Osteoblast (primary cell): Measurements from ENCODE around the gene GPR180. TPM values are rescaled to one million over a fixed set of nuclear protein-coding genes. Genes with fewer than 3 reads are reported as not detected.

Source experiments
- DNase-seq: peaks from one replicate; pipeline ENCODE4 v3.0.0; 2011; ENCODE audit warnings: low spot score, mixed read lengths; ENCODE audit not compliant: insufficient read length; ENCODE audit errors: missing footprints
- H2AFZ ChIP-seq: 2 replicates; pipeline ENCODE4 v1.6.0; 2011; ENCODE audit warnings: mild to moderate bottlenecking, low read length
- H3K27ac ChIP-seq: 2 replicates; pipeline ENCODE4 v1.5.1; 2011; ENCODE audit warnings: mild to moderate bottlenecking, low read depth, low read length, moderate library complexity
- H3K27me3 ChIP-seq: 2 replicates; pipeline ENCODE4 v1.6.0; 2012; ENCODE audit warnings: mild to moderate bottlenecking, control low read depth, inconsistent platforms, low read length, moderate library complexity; ENCODE audit not compliant: insufficient read depth
- H3K36me3 ChIP-seq: 2 replicates; pipeline ENCODE4 v1.5.1; 2011; ENCODE audit warnings: mild to moderate bottlenecking, low read length, control low read depth, moderate library complexity; ENCODE audit not compliant: insufficient read depth
- H3K4me1 ChIP-seq: 2 replicates; pipeline ENCODE4 v1.5.1; 2011; ENCODE audit warnings: mild to moderate bottlenecking, low read length, control low read depth, moderate library complexity; ENCODE audit not compliant: insufficient read depth
- H3K4me2 ChIP-seq: 2 replicates; pipeline ENCODE4 v1.6.0; 2011; ENCODE audit warnings: mild to moderate bottlenecking, low read length; ENCODE audit not compliant: insufficient read depth
- H3K4me3 ChIP-seq: fragments of 200-600 bp; sonication (generic); 3 replicates; pipeline ENCODE4 v1.5.1; 2012; ENCODE audit warnings: mild to moderate bottlenecking, low read length, inconsistent platforms; ENCODE audit not compliant: insufficient read depth
- H3K79me2 ChIP-seq: 2 replicates; pipeline ENCODE4 v1.6.0; 2012; ENCODE audit warnings: mild to moderate bottlenecking, low read length, control low read depth, inconsistent platforms; ENCODE audit not compliant: insufficient read depth
- H3K9me3 ChIP-seq: 2 replicates; pipeline ENCODE4 v1.5.1; 2011; ENCODE audit warnings: low read depth, low read length, control low read depth
- H4K20me1 ChIP-seq: 2 replicates; pipeline ENCODE4 v1.6.0; 2012; ENCODE audit warnings: mild to moderate bottlenecking, low read length, control low read depth; ENCODE audit not compliant: insufficient read depth
- total RNA-seq: library from RNA; depleted of rRNA; stranded (reverse); fragments of >200 nt; gene quantifications from 2 replicates; pipeline ENCODE4 v1.2.3, GENCODE V29; 2012
- TF ChIP-seq, protein P1 (sequence below): IDR thresholded peaks from 2 replicates; pipeline ENCODE4 v1.5.1; 2011; ENCODE audit warnings: mild to moderate bottlenecking, low read depth, low read length, moderate library complexity; ENCODE audit errors: extremely low read depth

GPR180 gene
- total RNA-seq, 1 donor, result 8.7 TPM

DNA sequence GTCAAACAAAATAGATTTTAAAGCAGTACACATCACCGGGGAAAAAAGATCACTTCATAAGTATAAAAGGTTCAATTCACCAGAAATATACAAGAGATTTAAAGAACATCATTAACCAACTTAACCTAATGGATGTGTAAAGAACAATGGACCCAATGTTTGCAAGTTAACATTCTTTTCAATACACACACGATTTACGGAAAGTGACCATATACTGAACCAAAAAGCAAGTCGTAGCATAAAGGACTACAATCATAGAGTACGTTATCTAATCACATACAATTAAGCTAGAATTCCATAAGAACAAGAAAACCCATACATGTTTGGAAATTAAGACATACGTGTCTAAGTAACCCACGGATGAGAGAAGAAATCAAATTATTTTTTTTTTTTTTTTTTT is 15.3 kb upstream of the GPR180 start:
- no peak for DNase-seq
- TF ChIP-seq, protein P1, sequence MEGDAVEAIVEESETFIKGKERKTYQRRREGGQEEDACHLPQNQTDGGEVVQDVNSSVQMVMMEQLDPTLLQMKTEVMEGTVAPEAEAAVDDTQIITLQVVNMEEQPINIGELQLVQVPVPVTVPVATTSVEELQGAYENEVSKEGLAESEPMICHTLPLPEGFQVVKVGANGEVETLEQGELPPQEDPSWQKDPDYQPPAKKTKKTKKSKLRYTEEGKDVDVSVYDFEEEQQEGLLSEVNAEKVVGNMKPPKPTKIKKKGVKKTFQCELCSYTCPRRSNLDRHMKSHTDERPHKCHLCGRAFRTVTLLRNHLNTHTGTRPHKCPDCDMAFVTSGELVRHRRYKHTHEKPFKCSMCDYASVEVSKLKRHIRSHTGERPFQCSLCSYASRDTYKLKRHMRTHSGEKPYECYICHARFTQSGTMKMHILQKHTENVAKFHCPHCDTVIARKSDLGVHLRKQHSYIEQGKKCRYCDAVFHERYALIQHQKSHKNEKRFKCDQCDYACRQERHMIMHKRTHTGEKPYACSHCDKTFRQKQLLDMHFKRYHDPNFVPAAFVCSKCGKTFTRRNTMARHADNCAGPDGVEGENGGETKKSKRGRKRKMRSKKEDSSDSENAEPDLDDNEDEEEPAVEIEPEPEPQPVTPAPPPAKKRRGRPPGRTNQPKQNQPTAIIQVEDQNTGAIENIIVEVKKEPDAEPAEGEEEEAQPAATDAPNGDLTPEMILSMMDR, result no peak
- H3K79me2 ChIP-seq, result peaks cover 16% of the 10 kb centered on the region

DNA sequence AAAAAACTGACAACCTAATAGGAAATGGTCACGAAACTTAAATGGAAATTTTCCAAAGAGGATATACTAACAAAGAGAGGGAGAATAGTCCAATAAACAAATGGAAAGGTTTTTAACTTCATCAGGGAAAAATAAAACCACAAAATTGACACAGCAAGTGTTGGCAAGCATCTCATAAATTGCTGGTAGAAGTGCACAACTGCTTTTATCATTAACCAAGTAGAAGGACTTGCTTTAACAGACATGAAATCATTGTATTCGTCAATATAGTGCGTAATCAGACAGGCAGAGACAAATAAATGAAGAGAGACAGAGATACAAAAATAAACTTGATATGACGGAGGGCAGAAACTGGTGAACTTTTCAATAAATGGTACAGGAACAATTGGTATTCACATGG is 13.1 kb upstream of the GPR180 start:
- no peaks in the 10 kb centered on the region for H3K9me3 ChIP-seq
- H3K27me3 ChIP-seq, result no peaks in the 10 kb centered on the region
- H2AFZ ChIP-seq, result no peak overlapping the region
- peaks cover 28% of the 10 kb centered on the region for H3K79me2 ChIP-seq
- H3K4me1 ChIP-seq, result no peaks in the 10 kb centered on the region
- H3K36me3 ChIP-seq, result peaks cover 39% of the 10 kb centered on the region
- TF ChIP-seq, protein P1, result no peak
- H3K4me2 ChIP-seq, result no peak overlapping the region
- no peaks in the 10 kb centered on the region for H4K20me1 ChIP-seq
- no peak overlapping the region for H3K4me3 ChIP-seq
- no peak overlapping the region for H3K27ac ChIP-seq
- no peak for DNase-seq

More for the DNA sequence above, 15.3 kb upstream of the GPR180 start:
- no peak overlapping the region for H2AFZ ChIP-seq
- H3K9me3 ChIP-seq, result no peaks in the 10 kb centered on the region
- H3K4me2 ChIP-seq, result no peak overlapping the region
- H3K4me3 ChIP-seq, result no peak overlapping the region
- H3K27me3 ChIP-seq, result no peaks in the 10 kb centered on the region
- H4K20me1 ChIP-seq, result no peaks in the 10 kb centered on the region
- no peak overlapping the region for H3K27ac ChIP-seq
- H3K36me3 ChIP-seq, result peaks cover 41% of the 10 kb centered on the region
- H3K4me1 ChIP-seq, result no peaks in the 10 kb centered on the region

DNA sequence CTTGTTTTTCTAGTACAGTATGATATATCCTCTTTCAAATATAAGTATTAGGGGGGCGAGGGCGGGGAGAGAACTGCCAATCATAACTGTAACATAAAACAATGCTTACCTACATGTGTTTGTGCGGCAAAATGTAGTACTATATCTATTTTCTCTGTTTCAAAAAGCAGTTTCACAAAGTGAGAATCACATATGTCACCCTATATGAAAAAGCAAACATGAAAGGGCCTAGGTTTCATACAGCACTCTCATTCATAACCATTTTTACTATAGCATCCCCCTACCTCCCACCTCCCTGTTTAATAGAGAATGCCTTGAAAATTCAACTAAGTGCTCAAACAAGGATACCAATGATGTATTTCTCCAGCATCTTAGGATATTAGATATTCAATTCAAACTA is 10.9 kb upstream of the GPR180 start:
- DNase-seq, result no peak
- Histone ChIP-seq H3K27me3 (no peaks in the 10 kb centered on the region), H3K79me2 (peaks cover 47% of the 10 kb centered on the region), H4K20me1 (peaks cover 7% of the 10 kb centered on the region), H2AFZ (no peak overlapping the region), H3K9me3 (no peaks in the 10 kb centered on the region), H3K4me3 (no peak overlapping the region), H3K4me2 (no peak overlapping the region), H3K36me3 (peaks cover 31% of the 10 kb centered on the region), H3K4me1 (peaks cover 16% of the 10 kb centered on the region), H3K27ac (no peak overlapping the region)
- TF ChIP-seq, protein P1, result no peak

DNA sequence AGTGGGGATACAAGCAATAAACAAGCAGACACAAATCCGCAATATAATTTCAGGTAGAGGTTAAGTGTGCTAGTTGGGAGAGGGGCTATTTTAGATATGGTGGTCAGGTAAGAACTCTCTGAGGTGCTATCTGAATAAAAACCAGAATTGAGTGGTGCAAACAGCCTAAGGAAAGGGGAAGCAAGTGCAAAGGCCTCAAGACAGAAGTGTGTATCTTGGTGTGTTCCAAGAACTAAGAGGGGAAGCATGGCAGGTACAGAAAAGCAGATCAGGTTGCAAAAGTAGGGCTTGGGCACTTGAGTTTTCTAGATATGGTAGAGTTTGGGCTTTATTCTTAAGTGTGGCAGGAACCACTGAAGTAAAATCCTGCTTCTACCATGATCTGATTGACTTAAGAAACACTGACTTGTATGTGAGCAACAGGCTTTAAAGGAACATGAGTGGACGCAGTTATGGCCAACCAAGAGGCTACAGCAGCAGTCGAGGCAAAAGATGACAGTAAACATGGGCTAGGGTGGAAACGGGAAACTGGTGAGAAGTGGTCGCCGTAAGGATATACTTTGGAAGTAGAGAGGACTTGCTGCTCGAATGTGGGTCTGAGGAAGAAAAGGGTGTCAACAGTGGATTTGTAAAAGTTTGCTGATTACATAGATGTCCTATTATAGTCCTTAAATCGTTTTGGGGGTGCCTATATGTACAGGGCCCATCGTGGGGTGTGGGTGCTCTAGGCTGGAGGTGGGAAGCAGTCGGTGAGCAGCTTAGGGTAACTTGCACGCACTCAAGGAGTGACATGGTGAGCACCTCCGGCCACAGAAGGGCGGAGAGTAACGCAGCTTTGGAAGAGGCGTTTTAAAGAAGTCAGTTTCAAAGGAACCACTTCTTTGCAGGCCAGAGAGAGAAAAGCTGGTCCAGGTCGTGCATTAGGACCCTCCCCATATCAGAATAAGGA is 6.4 kb upstream of the GPR180 start:
- H4K20me1 ChIP-seq, result peaks cover 7% of the 10 kb centered on the region
- peak; percentile 55 for DNase-seq
- H3K9me3 ChIP-seq, result no peaks in the 10 kb centered on the region
- H2AFZ ChIP-seq, result peak overlapping the region; percentile 97
- peak overlapping the region; percentile 94 for H3K4me3 ChIP-seq
- no peaks in the 10 kb centered on the region for H3K27me3 ChIP-seq
- H3K27ac ChIP-seq, result peak overlapping the region; percentile 77
- TF ChIP-seq, protein P1, result no peak
- H3K36me3 ChIP-seq, result peaks cover 24% of the 10 kb centered on the region
- H3K4me2 ChIP-seq, result peak overlapping the region; percentile 95
- H3K4me1 ChIP-seq, result peaks cover 16% of the 10 kb centered on the region
- peaks cover 39% of the 10 kb centered on the region for H3K79me2 ChIP-seq
